HepG2 (cell line): ENCODE results near the gene VPS52. TPM values are rescaled to one million over a fixed set of nuclear protein-coding genes. Genes with fewer than 3 reads are reported as not detected.

ENCODE experiments used
- ARNT2 ChIP-seq: sonication (generic); formaldehyde crosslinking; IDR thresholded peaks from 2 replicates; pipeline ENCODE4 v1.8.0; 2022; ENCODE audit warnings: mild to moderate bottlenecking, low read depth, missing genetic modification reagents, moderate library complexity
- DMTF1 ChIP-seq: sonication (generic); formaldehyde crosslinking; IDR thresholded peaks from 2 replicates; pipeline ENCODE4 v1.4.0; 2020; ENCODE audit warnings: mild to moderate bottlenecking, missing genetic modification reagents
- JARID2 ChIP-seq: sonication (generic); formaldehyde crosslinking; IDR thresholded peaks from 2 replicates; pipeline ENCODE4 v1.8.1; 2023; ENCODE audit warnings: missing genetic modification reagents, inconsistent platforms; ENCODE audit not compliant: insufficient replicate concordance
- NRL ChIP-seq: sonication (generic); formaldehyde crosslinking; IDR thresholded peaks from 2 replicates; pipeline ENCODE4 v1.5.0; 2020; ENCODE audit warnings: missing genetic modification reagents, mild to moderate bottlenecking, moderate library complexity, borderline replicate concordance
- PLRG1 ChIP-seq: fragments of 450-650 bp; conservative IDR thresholded peaks from 2 replicates; pipeline ENCODE4 v1.6.1; 2016
- TBX3 ChIP-seq: fragments of 450-650 bp; IDR thresholded peaks from 2 replicates; pipeline ENCODE4 v1.6.1; 2017; ENCODE audit warnings: antibody characterized with exemption, mild to moderate bottlenecking, inconsistent platforms, borderline replicate concordance
- TFAP4 ChIP-seq: sonication (generic); IDR thresholded peaks from 2 replicates; pipeline ENCODE4 v1.6.1; 2016; ENCODE audit warnings: low read depth, borderline replicate concordance
- ZBED4 ChIP-seq: sonication (generic); formaldehyde crosslinking; IDR thresholded peaks from 2 replicates; pipeline ENCODE4 v1.4.0; 2020; ENCODE audit warnings: missing genetic modification reagents, borderline replicate concordance
- ZGPAT ChIP-seq: IDR thresholded peaks from 2 replicates; pipeline ENCODE4 v1.6.1; 2016; ENCODE audit warnings: mild to moderate bottlenecking
- ZNF207 ChIP-seq: fragments of 450-650 bp; IDR thresholded peaks from 2 replicates; pipeline ENCODE4 v1.6.1; 2016; ENCODE audit warnings: antibody characterized with exemption, borderline replicate concordance
- ZNF263 ChIP-seq: sonication (generic); formaldehyde crosslinking; IDR thresholded peaks from 2 replicates; pipeline ENCODE4 v1.4.0; 2020; ENCODE audit warnings: missing genetic modification reagents
- ZNF891 ChIP-seq: sonication (generic); formaldehyde crosslinking; IDR thresholded peaks from 2 replicates; pipeline ENCODE4 v1.5.0; 2020; ENCODE audit warnings: mild to moderate bottlenecking, missing genetic modification reagents
- polyA plus RNA-seq, 8 experiments: library from polyadenylated mRNA; depleted of rRNA in 3 of 8; stranded (reverse) in 7 of 8; unstranded in 1 of 8; fragments of >200 nt; fragmentation: Illumina TruSeq in 4 of 8; extraction: Trizol in 4 of 8; gene quantifications; 2 replicates each; pipeline versions ENCODE4 v1.2.1 to v1.2.3, GENCODE V29; 2011 to 2016; ENCODE audit warnings: low read depth in 4 of 8, missing spikeins in 1 of 8, mixed read lengths in 1 of 8; ENCODE audit not compliant: insufficient read depth in 1 of 8
- total RNA-seq, 5 experiments: library from RNA; depleted of rRNA; stranded (reverse); fragments of >200 nt; fragmentation: Illumina TruSeq; extraction: Trizol; gene quantifications; 2 replicates each; pipeline ENCODE4 v1.2.3, GENCODE V29; 2016; ENCODE audit warnings: low read depth in 1 of 5
- TF ChIP-seq, protein P1 (sequence below): sonication (generic); formaldehyde crosslinking; IDR thresholded peaks from 2 replicates; pipeline ENCODE4 v1.4.0; 2020; ENCODE audit warnings: missing genetic modification reagents, mild to moderate bottlenecking, borderline replicate concordance

The VPS52 gene
- total and polyA plus RNA-seq, 2 of the 13 experiments (the other 11 are each of a cell fraction or from before 2014, with no cell fraction given), result 48.9 to 85.5 TPM

- TF ChIP-seq NRL (CRISPR knock-in tag) (peak; percentile 63; the same call in 1 of the 2 replicates), ZNF207 (no peak), PLRG1 (no peak), TFAP4 (no peak), TBX3 (no peak), ZBED4 (CRISPR knock-in tag) (no peak), ZNF891 (peak; percentile 82; the same call in 1 of the 2 replicates), ZGPAT (CRISPR knock-in tag) (0 out of 2 replicates have a peak, but pooled peaks have one; percentile 18), ZNF263 (CRISPR knock-in tag) (no peak), JARID2 (CRISPR knock-in tag) (no peak), DMTF1 (no peak), ARNT2 (CRISPR knock-in tag) (peak; percentile 53; the same call in 1 of the 2 replicates)
- TF ChIP-seq, protein P1, sequence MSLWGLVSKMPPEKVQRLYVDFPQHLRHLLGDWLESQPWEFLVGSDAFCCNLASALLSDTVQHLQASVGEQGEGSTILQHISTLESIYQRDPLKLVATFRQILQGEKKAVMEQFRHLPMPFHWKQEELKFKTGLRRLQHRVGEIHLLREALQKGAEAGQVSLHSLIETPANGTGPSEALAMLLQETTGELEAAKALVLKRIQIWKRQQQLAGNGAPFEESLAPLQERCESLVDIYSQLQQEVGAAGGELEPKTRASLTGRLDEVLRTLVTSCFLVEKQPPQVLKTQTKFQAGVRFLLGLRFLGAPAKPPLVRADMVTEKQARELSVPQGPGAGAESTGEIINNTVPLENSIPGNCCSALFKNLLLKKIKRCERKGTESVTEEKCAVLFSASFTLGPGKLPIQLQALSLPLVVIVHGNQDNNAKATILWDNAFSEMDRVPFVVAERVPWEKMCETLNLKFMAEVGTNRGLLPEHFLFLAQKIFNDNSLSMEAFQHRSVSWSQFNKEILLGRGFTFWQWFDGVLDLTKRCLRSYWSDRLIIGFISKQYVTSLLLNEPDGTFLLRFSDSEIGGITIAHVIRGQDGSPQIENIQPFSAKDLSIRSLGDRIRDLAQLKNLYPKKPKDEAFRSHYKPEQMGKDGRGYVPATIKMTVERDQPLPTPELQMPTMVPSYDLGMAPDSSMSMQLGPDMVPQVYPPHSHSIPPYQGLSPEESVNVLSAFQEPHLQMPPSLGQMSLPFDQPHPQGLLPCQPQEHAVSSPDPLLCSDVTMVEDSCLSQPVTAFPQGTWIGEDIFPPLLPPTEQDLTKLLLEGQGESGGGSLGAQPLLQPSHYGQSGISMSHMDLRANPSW (CRISPR knock-in tag), result no peak
Observed at GRCh38 chr6:33297406-33297955, 25.8 kb upstream of the VPS52 start (continued).
